Measurements from ENCODE around the gene DOK6.

DOK6 gene

GRCh38 chr18:69889009-69889408 is 488.3 kb downstream of the DOK6 start:
- ChIA-PET POLR2A (no interaction called here), CTCF (no interaction called here)

GRCh38 chr18:69890558-69890957 is 489.9 kb downstream of the DOK6 start:
- TF ChIP-seq CTCF (IDR thresholded peaks at IDR 0.05; ENCODE audit: insufficient read depth, low read length, missing control alignments), result no peak
- POLR2A ChIA-PET, result no interaction called here
- DNase-seq (ENCODE audit: low read depth, low spot score), result no peak

More at GRCh38 chr18:69889009-69889408, 488.3 kb downstream of the DOK6 start:
- no peak overlapping the region for H3K4me3 ChIP-seq (ENCODE audit: low read depth, low read length)
- no peak for TF ChIP-seq CTCF (IDR thresholded peaks at IDR 0.05; ENCODE audit: insufficient read depth, low read length, missing control alignments)
- DNase-seq (ENCODE audit: low read depth, low spot score), result no peak

GRCh38 chr18:69894467-69894866 is 493.8 kb downstream of the DOK6 start:
- no peak for DNase-seq (ENCODE audit: low read depth, low spot score)
- H3K4me3 ChIP-seq (ENCODE audit: low read depth, low read length), result no peak overlapping the region
- POLR2A ChIA-PET, result no interaction called here
- CTCF ChIA-PET, result no interaction called here
- TF ChIP-seq CTCF (IDR thresholded peaks at IDR 0.05; ENCODE audit: insufficient read depth, low read length, missing control alignments), result no peak

More at GRCh38 chr18:69890558-69890957, 489.9 kb downstream of the DOK6 start:
- H3K4me3 ChIP-seq (ENCODE audit: low read depth, low read length), result no peak overlapping the region
- CTCF ChIA-PET, result no interaction called here

GRCh38 chr18:69895066-69896047 is 494.7 kb downstream of the DOK6 start:
- no peak for DNase-seq (ENCODE audit: low read depth, low spot score)
- ChIA-PET POLR2A (no interaction called here), CTCF (no interaction called here)
- TF ChIP-seq CTCF (IDR thresholded peaks at IDR 0.05; ENCODE audit: insufficient read depth, low read length, missing control alignments), result no peak
- no peak overlapping the region for H3K4me3 ChIP-seq (ENCODE audit: low read depth, low read length)

- no peak overlapping the region for H3K4me3 ChIP-seq (ENCODE audit: low read depth, low read length)
- TF ChIP-seq CTCF (IDR thresholded peaks at IDR 0.05; ENCODE audit: insufficient read depth, low read length, missing control alignments), result no peak
- no peak for DNase-seq (ENCODE audit: low read depth, low spot score)
- CTCF ChIA-PET, result no interaction called here
- POLR2A ChIA-PET, result no interaction called here
Observed at GRCh38 chr18:69897397-69898108, 496.9 kb downstream of the DOK6 start.

GRCh38 chr18:69898241-69898861 is 497.7 kb downstream of the DOK6 start:
- ChIA-PET POLR2A (no interaction called here), CTCF (interaction anchor here (1.0 kb wide), 1 partner anchor 10 kb away, joined by 3 read pairs; no protein-coding TSS in a partner anchor)
- TF ChIP-seq CTCF (IDR thresholded peaks at IDR 0.05; ENCODE audit: insufficient read depth, low read length, missing control alignments), result no peak
- H3K4me3 ChIP-seq (ENCODE audit: low read depth, low read length), result no peak overlapping the region
- DNase-seq (ENCODE audit: low read depth, low spot score), result no peak

Measured in AG04449 (cell line).